Activated CD4-positive, CD25-positive, alpha-beta regulatory T cell (primary cell): ENCODE data around the gene GNMT.
"Not testable (repeated sequence)": the region's sequence is repeated elsewhere in the genome, so short reads cannot be mapped to it uniquely, and the experiment has no call there.

Experiments used
- DNase-seq, 4 experiments: peaks; one replicate each; lab custom pipeline; 2025; lab: John Stamatoyannopoulos, UW

Gene GNMT

GRCh38 chr6:42974919-42975505 is 14.5 kb downstream of the GNMT start:
- no peak for DNase-seq

DNA sequence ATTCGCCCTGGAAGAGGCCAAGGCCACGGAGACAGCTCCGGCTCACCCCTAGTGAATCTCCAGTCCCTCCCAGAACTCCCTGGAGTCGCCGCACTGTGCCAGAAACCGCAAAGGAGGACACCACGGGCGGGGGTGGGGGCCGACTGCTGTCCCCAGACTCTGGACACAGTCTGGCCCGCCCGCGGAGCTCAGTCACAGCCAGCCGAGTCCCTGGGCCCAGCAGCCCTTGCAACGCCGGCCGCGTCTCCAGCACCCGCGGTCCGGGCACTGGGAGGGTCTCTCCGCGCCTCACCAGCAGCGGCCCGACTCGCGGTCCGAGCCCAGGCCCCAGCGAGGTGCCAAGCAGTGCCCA is 17.9 kb downstream of the GNMT start:
- no peak for DNase-seq

DNA sequence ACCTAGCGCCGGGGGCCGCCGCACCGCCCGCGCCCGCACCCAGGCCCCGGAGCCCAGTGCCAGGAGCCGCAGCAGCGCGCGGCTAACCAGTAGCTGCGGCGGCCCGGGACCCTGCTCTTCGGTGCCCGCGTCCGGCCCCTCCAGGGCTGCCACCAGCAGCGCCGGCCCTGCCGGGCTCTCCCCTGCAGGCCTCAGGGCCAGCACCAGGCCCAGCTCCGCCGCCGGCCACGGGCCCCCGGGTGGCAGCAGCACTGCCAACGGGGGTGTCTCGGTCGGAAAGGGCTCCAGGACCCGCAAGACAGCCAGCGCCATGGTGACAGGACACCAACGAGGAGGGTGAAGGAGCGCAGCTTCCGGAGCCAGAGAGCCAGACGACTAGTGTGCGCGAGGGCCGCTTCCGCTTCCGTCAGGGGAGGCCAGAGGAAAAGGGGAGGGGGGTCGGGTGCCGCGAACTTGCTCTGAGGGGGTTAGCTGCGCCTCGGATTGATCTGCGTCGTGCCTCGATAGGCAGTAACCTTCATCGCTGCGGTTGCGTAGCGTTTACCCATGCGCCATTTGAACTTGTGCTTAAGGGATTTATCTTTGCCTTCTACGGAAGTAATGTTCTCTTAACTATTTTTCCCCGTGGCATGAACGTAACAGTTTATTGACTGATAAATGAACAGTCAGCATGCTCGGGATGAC is 18.4 kb downstream of the GNMT start, which contains the start of gene PEX6:
Gene PEX6 (minus strand): TSS at position 343 of the 684 bp plus-strand sequence. CDS start 31 bp downstream, at position 312.
- DNase-seq: peak; percentile 67 to 87 (median 86)

DNA sequence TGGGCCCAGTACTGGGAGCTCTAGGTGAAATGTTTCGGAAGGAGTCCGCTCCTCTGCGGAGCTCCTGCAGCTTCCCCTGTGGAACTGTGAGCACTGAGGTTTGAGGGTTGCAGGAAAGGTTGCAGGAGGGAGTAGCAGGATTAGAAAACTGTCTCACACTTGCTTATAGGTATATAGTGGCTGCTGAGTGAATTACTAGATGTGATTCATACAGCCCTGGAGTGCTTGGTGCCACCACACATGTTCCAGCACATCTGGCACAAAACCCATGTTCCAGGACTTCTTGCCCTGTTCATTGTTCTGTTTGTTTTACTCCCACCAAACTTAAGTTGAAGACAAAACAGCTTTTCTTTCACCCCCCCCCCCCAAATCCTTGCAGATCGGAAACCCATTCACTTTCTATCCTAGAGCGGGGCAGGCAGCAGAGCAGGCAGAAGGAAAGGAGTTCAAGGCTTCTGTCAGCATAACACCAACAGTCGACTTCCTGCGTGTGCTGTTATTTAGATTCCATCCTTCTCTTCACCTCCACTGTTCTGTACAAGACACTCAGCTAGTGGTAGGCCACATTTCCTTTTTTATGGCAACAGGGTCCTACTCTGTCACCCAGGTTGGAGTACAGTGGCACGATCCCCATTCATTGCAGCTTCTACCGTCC is 19.1 kb downstream of the GNMT start:
- no peak for DNase-seq

GRCh38 chr6:42981836-42982235 is 21.3 kb downstream of the GNMT start:
- DNase-seq: no peak

GRCh38 chr6:42984001-42984923 is 23.7 kb downstream of the GNMT start, which contains the start of gene PPP2R5D:
Gene PPP2R5D (plus strand): TSS chr6:42984570. CDS start chr6:42984678, 108 bp downstream.
- peak; percentile 75 to 94 (median 92) for DNase-seq

GRCh38 chr6:42984924-42985475 is 24.4 kb downstream of the GNMT start:
- no peak for DNase-seq

GRCh38 chr6:42987533-42988451 is 27.2 kb downstream of the GNMT start:
- DNase-seq: no peak

GRCh38 chr6:42988486-42989020 is 28.0 kb downstream of the GNMT start:
- no peak for DNase-seq

GRCh38 chr6:42989923-42990322 is 29.4 kb downstream of the GNMT start:
- no peak for DNase-seq

- no peak for DNase-seq
Observed at GRCh38 chr6:42993445-42993844, 32.9 kb downstream of the GNMT start.

DNA sequence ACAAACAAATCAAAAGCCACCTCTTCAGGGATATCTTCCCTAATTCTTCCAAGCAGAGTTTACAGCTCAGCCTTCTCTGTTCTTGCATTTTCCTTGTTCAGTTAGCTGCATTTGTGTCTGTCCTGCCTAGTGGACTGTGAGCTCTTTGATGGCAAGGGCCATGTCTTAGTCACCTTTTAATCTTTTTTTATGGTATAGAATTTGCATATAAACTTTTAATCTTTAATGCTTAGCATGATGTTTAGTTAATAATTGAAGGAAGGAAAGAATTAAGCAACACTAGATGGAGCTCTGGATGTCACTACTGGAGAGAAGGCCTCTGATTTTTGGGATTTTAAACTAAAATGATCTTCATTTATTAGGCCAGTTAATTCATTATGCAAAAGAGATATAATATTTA is 36.0 kb downstream of the GNMT start:
- no peak for DNase-seq

GRCh38 chr6:42998205-42998604 is 37.7 kb downstream of the GNMT start:
- not testable (repeated sequence) for DNase-seq

GRCh38 chr6:43001843-43002242 is 41.3 kb downstream of the GNMT start:
- DNase-seq: no peak

DNA sequence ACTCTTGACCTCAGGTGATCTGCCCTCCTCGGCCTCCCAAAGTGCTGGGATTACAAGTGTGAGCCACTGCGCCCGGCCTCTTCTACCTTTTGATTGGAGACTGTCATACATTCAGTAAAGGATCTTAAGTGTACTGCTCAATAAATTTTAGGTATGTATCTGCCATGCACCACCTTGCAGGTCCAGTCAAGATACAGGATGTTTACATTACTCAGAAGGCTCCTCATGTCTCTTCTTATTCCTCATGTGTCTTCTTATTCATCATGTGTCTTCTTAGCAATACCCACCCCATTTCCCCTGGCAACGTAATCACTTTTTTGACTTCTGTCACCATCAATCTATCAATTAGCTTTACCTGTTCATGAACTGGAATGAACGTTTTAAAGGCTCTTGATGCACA is 45.3 kb downstream of the GNMT start:
- DNase-seq: no peak

- no peak for DNase-seq
Observed at GRCh38 chr6:43006251-43006650, 45.7 kb downstream of the GNMT start.

DNA sequence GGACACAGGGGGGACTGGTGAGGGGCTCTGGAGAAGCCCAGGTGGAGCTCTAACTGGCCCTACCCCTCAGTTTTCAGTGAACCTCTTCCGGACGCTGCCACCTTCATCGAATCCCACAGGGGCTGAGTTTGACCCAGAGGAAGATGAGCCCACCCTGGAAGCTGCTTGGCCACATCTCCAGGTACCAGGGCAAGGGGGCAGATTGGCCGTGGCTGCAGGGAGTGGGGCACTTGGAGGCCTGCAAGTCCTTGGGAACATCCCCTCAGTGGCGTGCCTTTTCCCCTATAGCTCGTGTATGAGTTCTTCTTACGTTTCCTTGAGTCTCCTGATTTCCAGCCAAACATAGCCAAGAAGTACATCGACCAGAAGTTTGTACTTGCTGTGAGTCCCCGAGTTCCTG is 46.6 kb downstream of the GNMT start:
- no peak for DNase-seq

GRCh38 chr6:43009124-43009523 is 48.6 kb downstream of the GNMT start:
- DNase-seq: no peak

- no peak for DNase-seq
Observed at GRCh38 chr6:43011207-43011606, 50.7 kb downstream of the GNMT start.

DNA sequence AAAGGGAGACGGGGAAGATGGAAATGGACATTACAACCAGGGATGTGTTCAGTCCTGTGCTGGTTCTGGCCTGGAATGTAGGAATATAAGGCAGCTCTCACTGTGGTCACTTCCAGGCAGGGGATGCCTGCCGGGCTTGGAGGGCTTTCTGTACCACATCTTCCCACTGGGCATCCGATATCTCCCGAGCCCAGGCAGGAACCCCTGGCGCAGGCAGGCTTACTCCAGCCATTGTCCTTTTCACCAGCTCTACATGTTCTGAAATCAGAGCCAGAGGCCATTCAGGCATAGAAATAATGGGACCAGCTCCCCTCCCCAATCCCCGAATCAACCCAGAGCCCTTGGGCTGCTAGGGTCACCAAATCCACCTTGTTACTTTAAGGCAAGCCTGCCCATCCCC is 51.8 kb downstream of the GNMT start:
- DNase-seq: no peak
